Suprapubic skin (tissue), 4 donors: ENCODE results near the gene SLC16A2. TPM values are rescaled to one million over a fixed set of nuclear protein-coding genes. Genes with fewer than 3 reads are reported as not detected.
"Not testable (repeated sequence)": the region's sequence is repeated elsewhere in the genome, so short reads cannot be mapped to it uniquely, and the experiment has no call there.

ENCODE experiments used
- DNase-seq, 2 donors: peaks; one replicate each; pipeline ENCODE4 v3.0.0-alpha.2; 2019; ENCODE audit warnings: low spot score in 2 of 2
- H3K27ac ChIP-seq: fragments of 200-600 bp; sonication (generic); one replicate; pipeline ENCODE4 v1.5.1; 2019
- H3K27me3 ChIP-seq: fragments of 200-600 bp; sonication (generic); one replicate; pipeline ENCODE4 v1.5.1; 2019
- H3K36me3 ChIP-seq: fragments of 200-600 bp; sonication (generic); one replicate; pipeline ENCODE4 v1.5.1; 2019
- H3K4me1 ChIP-seq: fragments of 200-600 bp; sonication (generic); one replicate; pipeline ENCODE4 v1.5.1; 2019
- H3K4me3 ChIP-seq: fragments of 200-600 bp; sonication (generic); one replicate; pipeline ENCODE4 v1.5.1; 2019; ENCODE audit warnings: mild to moderate bottlenecking
- H3K9me3 ChIP-seq: fragments of 200-600 bp; sonication (generic); one replicate; pipeline ENCODE4 v1.5.1; 2019
- CTCF ChIP-seq, 2 donors: fragments of 200-600 bp in 1 of 2; fragments of 450-650 bp in 1 of 2; sonication (generic) in 1 of 2; IDR thresholded peaks; one replicate each; pipeline ENCODE4 v1.5.1; 2016 to 2019; ENCODE audit warnings: antibody characterized with exemption in 2 of 2, mild to moderate bottlenecking in 1 of 2, moderate library complexity in 1 of 2
- EP300 ChIP-seq: sonication (generic); formaldehyde crosslinking; IDR thresholded peaks from one replicate; pipeline ENCODE4 v1.6.1; 2017; ENCODE audit warnings: antibody characterized with exemption
- POLR2A ChIP-seq, 2 donors: fragments of 450-650 bp; IDR thresholded peaks; one replicate each; pipeline ENCODE4 v1.6.1; 2017; ENCODE audit warnings: antibody characterized with exemption in 2 of 2, mild to moderate bottlenecking in 2 of 2, moderate library complexity in 2 of 2
- POLR2AphosphoS5 ChIP-seq, 3 donors: sonication (generic); formaldehyde crosslinking; IDR thresholded peaks; one replicate each; pipeline ENCODE4 v1.6.1; 2017; ENCODE audit warnings: antibody characterized with exemption in 3 of 3
- WGBS: methylation state at CpG from one replicate; pipeline ENCODE4 v1.1.5; 2018; 5-methylcytosine and 5-hydroxymethylcytosine counted together
- total RNA-seq, 4 donors: library from RNA; depleted of rRNA; stranded (reverse); fragments of >200 nt; gene quantifications; one replicate each; pipeline ENCODE4 v1.1.0, GENCODE V29; 2016

The SLC16A2 gene
- total RNA-seq, 4 donors from 2014 or later, result 2.6 to 6.0 (median 3.7) TPM

GRCh38 chrX:74509989-74510388 is 88.7 kb downstream of the SLC16A2 start:
- no peak for DNase-seq
- TF ChIP-seq POLR2AphosphoS5 (IDR thresholded peaks at IDR 0.05) (no peak), CTCF (IDR thresholded peaks at IDR 0.05) (no peak), POLR2A (IDR thresholded peaks at IDR 0.05) (no peak), EP300 (no peak)
- Histone ChIP-seq H3K27ac (no peak overlapping the region), H3K4me1 (no peaks in the 10 kb centered on the region), H3K36me3 (no peaks in the 10 kb centered on the region), H3K9me3 (no peaks in the 10 kb centered on the region), H3K4me3 (no peak overlapping the region), H3K27me3 (no peaks in the 10 kb centered on the region)

- H3K9me3 ChIP-seq, result no peaks in the 10 kb centered on the region
- H3K27me3 ChIP-seq, result no peaks in the 10 kb centered on the region
- TF ChIP-seq POLR2A (IDR thresholded peaks at IDR 0.05) (no peak), EP300 (no peak), POLR2AphosphoS5 (IDR thresholded peaks at IDR 0.05) (no peak), CTCF (IDR thresholded peaks at IDR 0.05) (no peak)
- no peak overlapping the region for H3K4me3 ChIP-seq
- DNase-seq, result no peak
- H3K4me1 ChIP-seq, result no peaks in the 10 kb centered on the region
- no peaks in the 10 kb centered on the region for H3K36me3 ChIP-seq
- H3K27ac ChIP-seq, result no peak overlapping the region
Measured at GRCh38 chrX:74510401-74510800, 89.1 kb downstream of the SLC16A2 start.

GRCh38 chrX:74511704-74512103 is 90.4 kb downstream of the SLC16A2 start:
- H3K4me3 ChIP-seq, result no peak overlapping the region

GRCh38 chrX:74514384-74514783 is 93.1 kb downstream of the SLC16A2 start:
- Histone ChIP-seq H3K36me3 (no peaks in the 10 kb centered on the region), H3K4me1 (no peaks in the 10 kb centered on the region), H3K4me3 (no peak overlapping the region), H3K27me3 (no peaks in the 10 kb centered on the region), H3K27ac (no peak overlapping the region), H3K9me3 (no peaks in the 10 kb centered on the region)
- TF ChIP-seq POLR2A (IDR thresholded peaks at IDR 0.05), result no peak
- no peak for TF ChIP-seq CTCF (IDR thresholded peaks at IDR 0.05)
- TF ChIP-seq EP300, result no peak
- no peak for TF ChIP-seq POLR2AphosphoS5 (IDR thresholded peaks at IDR 0.05)
- no peak for DNase-seq
- 53% methylated on average over 2 of the region's 2 CpGs for WGBS

More at GRCh38 chrX:74511704-74512103, 90.4 kb downstream of the SLC16A2 start:
- no peak overlapping the region for H3K27ac ChIP-seq
- no peak for TF ChIP-seq EP300
- TF ChIP-seq CTCF (IDR thresholded peaks at IDR 0.05), result no peak
- TF ChIP-seq POLR2A (IDR thresholded peaks at IDR 0.05), result no peak
- 96% methylated on average over 3 of the region's 3 CpGs for whole genome bisulfite sequencing
- no peaks in the 10 kb centered on the region for H3K27me3 ChIP-seq
- no peaks in the 10 kb centered on the region for H3K36me3 ChIP-seq
- H3K4me1 ChIP-seq, result no peaks in the 10 kb centered on the region
- no peak for DNase-seq
- H3K9me3 ChIP-seq, result no peaks in the 10 kb centered on the region

- Histone ChIP-seq H3K9me3 (no peaks in the 10 kb centered on the region), H3K4me1 (no peaks in the 10 kb centered on the region), H3K27me3 (no peaks in the 10 kb centered on the region), H3K36me3 (no peaks in the 10 kb centered on the region), H3K4me3 (no peak overlapping the region), H3K27ac (no peak overlapping the region)
- TF ChIP-seq POLR2AphosphoS5 (IDR thresholded peaks at IDR 0.05), result no peak
- TF ChIP-seq POLR2A (IDR thresholded peaks at IDR 0.05), result no peak
- no peak for TF ChIP-seq EP300
- TF ChIP-seq CTCF (IDR thresholded peaks at IDR 0.05), result no peak
- 50% methylated on average over 2 of the region's 2 CpGs for WGBS
- DNase-seq, result no peak
Measured at GRCh38 chrX:74515356-74515755, 94.1 kb downstream of the SLC16A2 start.

GRCh38 chrX:74516013-74516412 is 94.7 kb downstream of the SLC16A2 start:
- H3K27me3 ChIP-seq, H3K36me3 ChIP-seq, H3K4me1 ChIP-seq, DNase-seq, H3K9me3 ChIP-seq, H3K4me3 ChIP-seq, H3K27ac ChIP-seq: not testable (repeated sequence)
- 69% methylated on average over 1 of the region's 1 CpG for WGBS
